ENCODE data around the gene OSM.

The OSM gene

GRCh38 chr22:30291058-30291892, 24.6 kb upstream of the OSM start:
- Mint-ChIP-seq H3K4me1 (peaks cover 78% of the 10 kb centered on the region), H3K9me3 (no peaks in the 10 kb centered on the region), H3K27ac (peak overlapping the region in 1 of 2 donors; percentile 65), H3K4me3 (no peak overlapping the region), H3K27me3 (no peaks in the 10 kb centered on the region)
- DNase-seq (no peak), ATAC-seq (no peak)

- Mint-ChIP-seq H3K27ac (no peak overlapping the region), H3K9me3 (no peaks in the 10 kb centered on the region), H3K27me3 (no peaks in the 10 kb centered on the region), H3K4me3 (peak overlapping the region; percentile 91 to 93), H3K4me1 (peaks cover 72% of the 10 kb centered on the region)
- DNase-seq (no peak), ATAC-seq (no peak)
Observed at GRCh38 chr22:30290342-30291057, 23.8 kb upstream of the OSM start.

- Mint-ChIP-seq H3K4me1 (peaks cover 69% of the 10 kb centered on the region), H3K9me3 (no peaks in the 10 kb centered on the region), H3K27ac (peak overlapping the region in 1 of 2 donors; percentile 89), H3K27me3 (no peaks in the 10 kb centered on the region), H3K4me3 (peak overlapping the region; percentile 91 to 93)
- ATAC-seq = peak; percentile 44
- DNase-seq = no peak
Observed at GRCh38 chr22:30289980-30290313, 23.3 kb upstream of the OSM start.

- DNase-seq (peak; percentile 80 to 84), ATAC-seq (peak; percentile 82)
- Mint-ChIP-seq H3K27ac (peak within 1 kb of the TSS; percentile 87 to 89), H3K9me3 (no peaks in the 10 kb centered on the region), H3K27me3 (no peaks in the 10 kb centered on the region), H3K4me3 (peak within 1 kb of the TSS; percentile 91 to 93), H3K4me1 (peaks cover 68% of the 10 kb centered on the region)
Observed at GRCh38 chr22:30289141-30289979, 22.7 kb upstream of the OSM start, which contains the start of gene CASTOR1. CASTOR1 (minus strand) TSS chr22:30289505; CDS start chr22:30289497, 8 bp downstream.

GRCh38 chr22:30288419-30289140, 21.9 kb upstream of the OSM start:
- Mint-ChIP-seq H3K4me3 (peak overlapping the region; percentile 91 to 93), H3K4me1 (peaks cover 61% of the 10 kb centered on the region), H3K27ac (peak overlapping the region in 1 of 2 donors; percentile 87), H3K9me3 (no peaks in the 10 kb centered on the region), H3K27me3 (no peaks in the 10 kb centered on the region)
- DNase-seq = no peak
- ATAC-seq = no peak

- H3K4me3 Mint-ChIP-seq = peak overlapping the region; percentile 91 to 93
Observed at GRCh38 chr22:30287648-30288418, 21.2 kb upstream of the OSM start.

GRCh38 chr22:30286813-30287647, 20.4 kb upstream of the OSM start:
- no peaks in the 10 kb centered on the region for H3K9me3 Mint-ChIP-seq
- DNase-seq (peak; percentile 87 to 88), ATAC-seq (peak; percentile 51)
- H3K27ac Mint-ChIP-seq = peak overlapping the region in 1 of 2 donors; percentile 79
- H3K4me3 Mint-ChIP-seq = no peak overlapping the region
- no peaks in the 10 kb centered on the region for H3K27me3 Mint-ChIP-seq
- H3K4me1 Mint-ChIP-seq = peaks cover 63% of the 10 kb centered on the region

More at GRCh38 chr22:30287648-30288418, 21.2 kb upstream of the OSM start:
- H3K27me3 Mint-ChIP-seq = no peaks in the 10 kb centered on the region
- ATAC-seq = peak; percentile 49
- H3K27ac Mint-ChIP-seq = peak overlapping the region; percentile 52 to 87
- no peaks in the 10 kb centered on the region for H3K9me3 Mint-ChIP-seq
- peak; percentile 84 to 87 for DNase-seq
- peaks cover 60% of the 10 kb centered on the region for H3K4me1 Mint-ChIP-seq

GRCh38 chr22:30286331-30286730, 19.7 kb upstream of the OSM start:
- Mint-ChIP-seq H3K9me3 (no peaks in the 10 kb centered on the region), H3K27me3 (no peaks in the 10 kb centered on the region), H3K4me1 (peaks cover 57% of the 10 kb centered on the region), H3K27ac (peak overlapping the region in 1 of 2 donors; percentile 79), H3K4me3 (no peak overlapping the region)
- ATAC-seq (no peak), DNase-seq (no peak)

GRCh38 chr22:30285846-30286200, 19.2 kb upstream of the OSM start:
- ATAC-seq (no peak), DNase-seq (no peak)
- no peak overlapping the region for H3K27ac Mint-ChIP-seq
- H3K4me3 Mint-ChIP-seq = no peak overlapping the region
- no peaks in the 10 kb centered on the region for H3K27me3 Mint-ChIP-seq
- no peaks in the 10 kb centered on the region for H3K9me3 Mint-ChIP-seq
- H3K4me1 Mint-ChIP-seq = peaks cover 52% of the 10 kb centered on the region

GRCh38 chr22:30285176-30285845, 18.7 kb upstream of the OSM start:
- no peak overlapping the region for H3K27ac Mint-ChIP-seq
- H3K9me3 Mint-ChIP-seq = no peaks in the 10 kb centered on the region
- no peak overlapping the region for H3K4me3 Mint-ChIP-seq
- H3K27me3 Mint-ChIP-seq = no peaks in the 10 kb centered on the region
- DNase-seq = no peak
- ATAC-seq = no peak
- peaks cover 47% of the 10 kb centered on the region for H3K4me1 Mint-ChIP-seq

GRCh38 chr22:30284666-30285065, 18.0 kb upstream of the OSM start:
- Mint-ChIP-seq H3K27me3 (no peaks in the 10 kb centered on the region), H3K9me3 (no peaks in the 10 kb centered on the region), H3K27ac (peak overlapping the region in 1 of 2 donors; percentile 19), H3K4me3 (no peak overlapping the region), H3K4me1 (peaks cover 43% of the 10 kb centered on the region)
- no peak for ATAC-seq
- DNase-seq = no peak

- Mint-ChIP-seq H3K4me3 (no peak overlapping the region), H3K4me1 (peaks cover 44% of the 10 kb centered on the region)
Observed at GRCh38 chr22:30284172-30284571, 17.5 kb upstream of the OSM start.

GRCh38 chr22:30283342-30283741, 16.7 kb upstream of the OSM start:
- H3K27ac Mint-ChIP-seq = peak overlapping the region; percentile 72 to 85
- no peaks in the 10 kb centered on the region for H3K9me3 Mint-ChIP-seq
- H3K4me1 Mint-ChIP-seq = peaks cover 45% of the 10 kb centered on the region
- H3K27me3 Mint-ChIP-seq = no peaks in the 10 kb centered on the region
- no peak for DNase-seq
- H3K4me3 Mint-ChIP-seq = no peak overlapping the region
- no peak for ATAC-seq

More at GRCh38 chr22:30284172-30284571, 17.5 kb upstream of the OSM start:
- H3K9me3 Mint-ChIP-seq = no peaks in the 10 kb centered on the region
- DNase-seq (no peak), ATAC-seq (no peak)
- no peak overlapping the region for H3K27ac Mint-ChIP-seq
- H3K27me3 Mint-ChIP-seq = no peaks in the 10 kb centered on the region

All from stimulated activated naive CD8-positive, alpha-beta T cell treated with anti-CD3 and anti-CD28 coated beads, Interleukin-15, amount 100 ng/mL, for 72 hours (primary cell).